RPMI8226 (cell line): ENCODE measurements around the gene ZMIZ1.

Experiments used
- DNase-seq: peaks from one replicate; pipeline ENCODE4 v3.0.0-alpha.2; 2015

ZMIZ1 gene

GRCh38 chr10:79298403-79299244 lies 229.9 kb downstream of the ZMIZ1 start:
- DNase-seq, result no peak

- DNase-seq, result no peak
Measured at GRCh38 chr10:79299397-79300241, 230.9 kb downstream of the ZMIZ1 start.

- DNase-seq, result no peak
Measured at GRCh38 chr10:79300711-79301110, 231.9 kb downstream of the ZMIZ1 start.

DNA sequence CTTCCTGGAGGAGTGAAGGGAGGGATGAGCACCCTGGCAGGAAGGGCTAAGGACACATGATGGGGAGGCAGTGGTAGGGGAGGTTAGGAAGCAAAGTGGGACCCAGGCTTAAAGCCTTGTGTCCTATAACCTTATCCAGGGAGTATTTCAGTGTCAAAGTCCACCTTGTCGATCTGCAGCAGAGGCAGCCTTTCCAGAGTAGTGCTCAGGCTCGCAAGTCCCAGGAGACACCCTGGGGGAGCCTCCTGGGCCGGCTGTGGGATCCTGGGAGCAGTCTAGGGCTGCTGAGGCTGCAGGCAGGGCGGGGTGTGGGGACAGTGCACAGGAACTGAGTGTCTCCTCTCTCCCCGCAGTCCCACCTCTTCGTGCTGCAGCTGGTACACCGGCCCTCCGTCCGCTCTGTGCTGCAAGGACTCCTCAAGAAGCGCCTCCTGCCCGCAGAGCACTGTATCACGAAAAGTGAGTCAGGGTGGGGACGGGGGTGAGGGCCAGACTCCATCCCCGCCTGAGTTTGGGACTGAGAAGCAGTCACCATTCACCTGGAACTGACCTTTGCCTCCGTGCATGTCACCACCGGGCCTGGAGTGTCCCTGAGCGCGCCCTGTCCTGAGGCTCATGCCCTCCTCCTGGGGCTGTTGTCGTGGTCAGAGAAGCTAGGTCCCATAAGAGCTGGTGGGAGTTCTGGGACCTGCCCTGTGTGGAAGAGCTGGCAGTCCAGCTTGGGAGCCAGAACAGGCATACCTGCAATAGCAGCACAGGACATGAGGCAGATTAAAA lies 233.2 kb downstream of the ZMIZ1 start:
- no peak for DNase-seq

- DNase-seq, result no peak
Measured at GRCh38 chr10:79303631-79304478, 235.1 kb downstream of the ZMIZ1 start.

GRCh38 chr10:79304479-79305087 lies 235.8 kb downstream of the ZMIZ1 start:
- DNase-seq, result no peak

GRCh38 chr10:79305515-79305914 lies 236.7 kb downstream of the ZMIZ1 start:
- DNase-seq, result no peak

DNA sequence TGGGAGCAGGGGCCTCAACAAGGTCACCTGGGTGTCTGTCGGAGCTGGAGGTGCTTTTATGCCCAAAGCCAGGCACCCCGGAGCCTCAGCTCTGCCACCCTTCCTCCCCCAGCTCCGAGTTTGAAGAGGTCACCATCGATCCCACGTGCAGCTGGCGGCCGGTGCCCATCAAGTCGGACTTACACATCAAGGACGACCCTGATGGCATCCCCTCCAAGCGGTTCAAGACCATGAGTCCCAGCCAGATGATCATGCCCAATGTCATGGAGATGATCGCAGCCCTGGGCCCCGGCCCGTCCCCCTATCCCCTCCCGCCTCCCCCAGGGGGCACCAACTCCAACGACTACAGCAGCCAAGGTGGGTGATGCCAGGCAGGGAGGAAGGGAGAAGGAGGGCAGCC lies 237.2 kb downstream of the ZMIZ1 start:
- no peak for DNase-seq

DNA sequence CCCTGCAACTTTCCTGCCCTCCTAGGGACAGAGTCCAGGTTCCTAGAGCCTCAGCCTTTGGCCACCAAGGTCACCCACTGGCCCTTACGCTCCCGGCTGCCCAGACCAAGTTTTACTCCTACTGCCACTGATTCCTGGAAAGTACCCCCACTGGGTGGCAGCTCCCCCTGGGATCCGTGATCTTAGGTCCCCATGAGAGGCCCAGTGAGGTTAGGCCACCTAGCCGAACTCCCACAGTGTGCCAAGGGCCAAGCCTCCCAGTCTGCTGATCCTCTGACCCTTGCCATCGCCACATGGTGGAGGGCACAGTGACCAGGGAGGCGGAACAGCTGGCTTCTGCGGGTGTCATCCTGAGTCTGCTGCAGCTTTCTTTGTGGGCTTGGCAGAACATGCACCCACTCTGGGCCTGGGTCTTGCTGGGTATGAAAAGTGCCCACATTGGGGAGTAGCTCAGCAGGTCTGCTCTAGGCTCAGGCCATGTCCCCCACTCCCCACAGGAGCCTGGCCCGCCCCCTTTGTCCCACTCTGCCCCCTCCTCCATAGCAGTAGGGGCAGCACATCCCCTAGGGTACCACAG lies 238.0 kb downstream of the ZMIZ1 start:
- no peak for DNase-seq

- no peak for DNase-seq
Measured at GRCh38 chr10:79308016-79308415, 239.2 kb downstream of the ZMIZ1 start.

DNA sequence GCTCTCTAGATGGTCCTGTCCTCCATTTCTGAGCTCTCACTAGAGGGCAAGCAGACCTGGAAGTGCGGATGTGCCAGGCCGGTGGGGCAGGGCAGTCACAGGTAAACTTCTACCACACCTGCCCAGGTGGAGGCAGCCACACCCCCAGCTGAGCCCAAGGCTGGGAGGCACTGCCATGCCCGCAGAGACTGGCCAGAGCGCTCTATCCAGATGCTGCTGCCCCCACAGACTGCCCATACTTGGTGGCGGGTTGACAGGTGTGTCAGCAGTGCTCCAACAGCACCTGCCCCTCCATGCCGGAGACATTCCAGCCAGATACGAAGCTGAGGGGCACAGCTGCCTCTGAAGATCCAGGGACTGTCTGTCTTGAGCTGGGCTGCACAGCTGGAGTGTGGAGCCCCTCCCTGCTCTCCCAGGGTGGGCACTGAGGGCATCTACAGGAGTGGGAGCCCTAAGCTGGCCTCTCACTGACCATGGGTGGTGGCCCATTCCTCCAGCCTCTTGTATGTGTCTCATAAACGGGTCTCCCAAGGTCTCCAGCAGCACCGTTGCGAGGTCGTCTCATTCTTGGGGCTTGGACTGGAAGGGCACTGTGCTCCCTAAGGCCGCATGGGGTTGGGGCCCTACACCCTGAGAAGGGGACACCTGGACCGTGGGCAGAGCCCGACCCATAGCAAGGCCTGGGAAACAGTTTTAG lies 240.4 kb downstream of the ZMIZ1 start:
- no peak for DNase-seq

GRCh38 chr10:79310200-79310865 lies 241.6 kb downstream of the ZMIZ1 start:
- no peak for DNase-seq

GRCh38 chr10:79310911-79311573 lies 242.3 kb downstream of the ZMIZ1 start:
- DNase-seq, result no peak

DNA sequence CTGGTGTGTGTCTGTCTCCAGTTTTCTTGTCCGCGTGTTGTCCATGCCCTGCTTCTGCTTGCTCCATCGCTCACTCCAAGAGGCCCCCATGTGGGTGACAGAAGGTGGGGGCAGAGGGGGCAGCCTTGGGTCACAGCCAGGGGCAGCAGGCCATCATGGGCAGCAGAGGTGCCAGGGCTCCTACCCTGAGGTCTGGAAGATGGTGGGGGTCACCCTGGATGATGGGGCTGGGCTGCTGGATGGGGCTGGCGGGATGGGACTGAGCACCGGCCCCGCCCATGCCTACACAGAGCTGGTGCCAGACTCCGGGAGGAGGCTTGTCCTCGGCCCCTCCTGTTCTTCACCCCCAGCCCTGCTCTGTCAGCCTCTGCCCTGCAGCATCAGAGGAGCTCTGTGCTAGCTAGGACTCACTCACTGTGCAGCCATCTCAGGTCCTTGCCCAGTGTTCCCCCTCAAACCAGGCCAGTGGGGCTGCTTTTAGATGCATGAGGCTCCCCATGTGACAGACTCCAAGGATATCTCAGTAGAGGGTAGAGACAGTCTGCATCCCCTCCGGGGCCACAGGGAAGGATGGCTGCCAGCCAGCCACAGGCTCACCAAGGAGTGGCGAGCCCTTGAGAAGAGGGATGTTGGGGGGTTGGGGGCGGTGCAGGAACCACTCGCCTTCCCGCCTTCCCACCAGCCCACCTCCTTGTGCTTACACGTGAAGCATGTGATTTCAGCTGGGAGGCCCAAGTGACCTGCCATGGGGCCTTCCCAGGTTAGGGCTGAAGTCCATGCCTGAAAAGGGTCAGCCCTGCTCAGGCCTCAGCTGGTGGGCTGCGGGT lies 243.0 kb downstream of the ZMIZ1 start:
- DNase-seq, result no peak

DNA sequence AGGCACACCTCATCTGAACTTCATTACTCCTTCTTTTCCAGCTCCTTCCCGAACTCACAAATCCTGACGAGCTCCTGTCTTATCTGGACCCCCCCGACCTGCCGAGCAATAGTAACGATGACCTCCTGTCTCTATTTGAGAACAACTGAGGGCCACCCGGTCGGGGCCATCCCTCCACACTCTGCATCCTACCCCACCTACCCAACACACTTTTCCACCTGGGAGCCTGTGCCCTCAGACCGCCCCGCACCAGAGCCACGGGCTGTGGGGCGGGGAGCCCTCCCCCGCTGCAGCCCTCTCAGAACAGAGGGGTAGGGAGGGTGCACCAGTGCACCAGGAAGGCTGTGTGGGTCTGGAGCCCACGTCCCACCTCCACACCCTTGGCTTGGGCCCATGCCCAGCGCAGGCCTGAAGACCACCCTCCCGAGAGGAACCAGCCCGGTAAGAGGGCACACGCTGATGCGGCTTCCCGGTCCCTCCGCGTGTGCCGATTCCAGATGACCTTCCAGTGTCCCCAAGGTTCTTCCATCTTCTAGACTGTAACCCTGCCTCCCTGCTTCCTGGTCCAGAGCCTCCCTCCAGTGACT lies 243.9 kb downstream of the ZMIZ1 start:
- DNase-seq, result no peak

- no peak for DNase-seq
Measured at GRCh38 chr10:79313320-79313719, 244.6 kb downstream of the ZMIZ1 start.

GRCh38 chr10:79313911-79314439 lies 245.2 kb downstream of the ZMIZ1 start:
- no peak for DNase-seq
